HG03521 (cell line): ENCODE data around the gene TAS2R14.

Experiments
- ATAC-seq: cut with Tn5 transposase; IDR thresholded peaks from one replicate; pipeline ENCODE4 v1.9.1; 2021; ENCODE audit warnings: mild to moderate bottlenecking, moderate library complexity; ENCODE audit not compliant: unreplicated experiment

Gene TAS2R14, protein sequence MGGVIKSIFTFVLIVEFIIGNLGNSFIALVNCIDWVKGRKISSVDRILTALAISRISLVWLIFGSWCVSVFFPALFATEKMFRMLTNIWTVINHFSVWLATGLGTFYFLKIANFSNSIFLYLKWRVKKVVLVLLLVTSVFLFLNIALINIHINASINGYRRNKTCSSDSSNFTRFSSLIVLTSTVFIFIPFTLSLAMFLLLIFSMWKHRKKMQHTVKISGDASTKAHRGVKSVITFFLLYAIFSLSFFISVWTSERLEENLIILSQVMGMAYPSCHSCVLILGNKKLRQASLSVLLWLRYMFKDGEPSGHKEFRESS

GRCh38 chr12:10939163-10939562, at the start of gene TAS2R14:
TSS of gene TAS2R14 (minus strand) at chr12:10939263. CDS start at chr12:10939207, 56 bp downstream.
- ATAC-seq = no peak

DNA sequence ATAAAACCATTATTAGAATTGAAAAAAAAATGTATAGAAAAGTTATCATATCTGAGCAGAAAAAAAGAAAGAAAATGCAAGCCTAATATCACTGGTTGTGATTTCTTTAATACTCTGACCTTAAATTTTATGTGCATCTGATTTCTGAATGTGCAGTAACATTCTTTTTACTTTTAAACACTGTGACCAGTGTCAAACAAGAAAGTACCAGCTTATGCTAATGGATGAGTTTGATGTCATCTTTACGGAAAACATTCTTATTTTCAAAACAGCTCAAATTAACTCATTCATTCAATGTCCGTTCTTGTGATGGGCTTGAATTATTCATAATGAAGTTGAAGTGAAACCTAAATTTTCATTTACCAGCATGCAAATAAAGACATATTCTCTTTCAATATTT, 47.7 kb upstream of the TAS2R14 start, which contains the start of gene TAS2R50:
Gene TAS2R50 (minus strand): TSS at position 101 of the 400 bp plus-strand sequence. CDS start 52 bp downstream, at position 49.
- no peak for ATAC-seq

DNA sequence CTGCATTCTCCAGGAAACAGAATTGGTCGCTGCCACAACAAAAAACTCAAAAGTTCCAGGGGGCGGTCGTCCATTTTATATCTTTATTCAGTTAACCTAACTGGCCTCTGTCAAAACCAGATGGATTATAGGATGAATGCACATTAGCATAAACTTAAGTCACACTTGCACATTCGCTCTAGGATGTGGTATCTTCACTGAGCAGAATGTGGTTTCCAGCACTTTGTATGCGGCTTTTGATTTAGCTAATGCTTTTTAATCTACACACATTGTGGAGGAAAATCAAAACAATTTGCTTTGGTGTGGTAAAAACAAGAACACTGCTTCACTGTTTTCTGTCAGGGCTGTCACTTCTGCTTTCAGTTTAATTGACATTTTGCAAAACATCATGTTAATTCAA, 43.2 kb upstream of the TAS2R14 start:
- no peak for ATAC-seq

- ATAC-seq = no peak
Measured at GRCh38 chr12:10974965-10975364, 35.9 kb upstream of the TAS2R14 start.

- ATAC-seq = no peak
Measured at GRCh38 chr12:10968765-10969456, 29.8 kb upstream of the TAS2R14 start.

- ATAC-seq = no peak
Measured at GRCh38 chr12:10967409-10967808, 28.3 kb upstream of the TAS2R14 start.

DNA sequence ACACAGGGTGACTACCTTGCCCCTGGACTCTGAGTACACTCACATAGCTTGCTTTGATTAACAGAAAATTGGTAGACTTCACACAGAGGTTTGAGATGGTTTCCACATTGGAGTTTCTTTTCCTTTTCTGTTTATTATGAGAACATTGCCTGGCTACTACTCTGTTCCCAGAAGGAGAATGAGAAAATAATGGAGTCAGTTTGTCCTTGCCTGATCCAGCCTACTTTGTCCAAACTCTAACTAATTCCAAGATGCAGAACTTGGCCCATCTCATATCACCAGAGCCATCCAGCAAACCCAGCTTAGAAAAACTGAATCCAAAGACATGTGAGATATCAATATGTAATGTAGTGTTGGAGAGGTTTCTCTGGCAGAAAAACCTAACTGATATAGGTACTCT, 27.3 kb upstream of the TAS2R14 start:
- ATAC-seq = no peak

GRCh38 chr12:10965476-10965875, 26.4 kb upstream of the TAS2R14 start:
- ATAC-seq = no peak

- ATAC-seq = no peak
Measured at GRCh38 chr12:10960211-10960610, 21.1 kb upstream of the TAS2R14 start.

GRCh38 chr12:10959804-10960203, 20.7 kb upstream of the TAS2R14 start:
- ATAC-seq = no peak

DNA sequence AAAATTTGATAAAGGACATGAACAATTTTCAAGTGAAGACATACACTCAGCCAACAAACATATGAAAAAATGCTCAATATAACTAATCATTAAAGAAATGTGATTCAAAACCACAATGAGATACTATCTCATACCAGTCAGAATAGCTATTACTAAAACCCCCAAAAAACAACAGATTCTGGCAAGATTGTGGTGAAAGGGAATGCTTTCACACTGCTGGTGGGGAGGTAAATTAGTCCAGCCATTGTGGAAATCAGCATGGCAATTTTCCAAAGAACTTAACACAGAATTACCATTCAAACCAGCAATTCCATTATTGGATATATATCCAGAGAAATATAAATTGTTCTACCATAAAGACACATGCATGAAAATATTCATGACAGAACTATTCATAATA, 18.7 kb upstream of the TAS2R14 start:
- ATAC-seq = no peak

GRCh38 chr12:10956085-10956484, 17.0 kb upstream of the TAS2R14 start:
- ATAC-seq = no peak

- no peak for ATAC-seq
Measured at GRCh38 chr12:10952645-10953044, 13.6 kb upstream of the TAS2R14 start.

DNA sequence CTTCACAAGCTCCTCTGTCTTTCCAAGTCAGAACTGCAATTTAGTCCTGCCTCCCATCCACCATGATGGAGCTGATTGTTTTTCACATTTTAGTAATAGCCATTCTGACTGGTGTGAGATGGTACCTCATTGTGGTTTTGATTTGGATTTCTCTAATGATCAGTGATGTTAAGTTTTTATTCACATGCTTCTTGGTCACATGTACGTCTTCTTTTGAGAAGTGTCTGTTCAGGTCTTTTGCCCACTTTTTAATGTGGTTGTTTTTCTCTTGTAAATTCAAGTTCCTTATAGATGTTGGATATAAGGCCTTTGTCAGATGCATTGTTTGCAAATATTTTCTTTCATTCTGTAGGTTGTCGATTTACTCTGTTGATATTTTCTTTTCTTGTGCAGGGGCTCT, 4.1 kb upstream of the TAS2R14 start:
- ATAC-seq = no peak

DNA sequence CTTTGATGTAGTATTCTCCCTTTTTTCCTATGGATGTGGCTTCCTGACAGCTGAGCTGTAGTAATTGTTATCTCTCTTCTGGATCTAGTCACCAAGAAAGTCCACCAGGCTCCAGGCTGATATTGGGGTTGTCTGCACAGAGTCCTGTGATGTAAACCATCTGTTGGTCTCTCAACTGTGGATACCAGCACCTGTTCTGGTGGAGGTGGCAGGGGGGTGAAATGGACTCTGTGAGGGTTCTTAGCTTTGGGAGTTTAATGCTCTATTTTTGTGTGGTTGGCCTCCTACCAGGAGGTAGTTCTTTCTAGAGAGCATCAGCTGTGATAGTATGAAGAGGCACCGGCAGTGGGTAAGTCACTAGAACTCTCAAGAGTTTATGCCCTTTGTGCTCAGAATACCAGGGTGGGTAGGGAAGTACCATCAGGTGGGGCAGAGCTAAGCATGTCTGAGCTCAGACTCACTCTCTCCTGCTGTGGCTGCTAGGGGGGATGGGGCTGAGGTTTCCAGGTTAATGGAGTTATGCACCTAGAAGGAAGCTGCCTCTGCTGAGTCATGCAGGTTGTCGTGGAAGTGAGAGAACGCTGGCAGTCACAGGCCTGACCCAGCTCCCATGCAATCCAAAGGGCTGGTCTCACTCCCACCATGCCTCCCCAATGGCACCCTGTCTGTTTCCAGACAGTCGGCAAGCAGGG, 3.0 kb upstream of the TAS2R14 start:
- ATAC-seq = no peak

DNA sequence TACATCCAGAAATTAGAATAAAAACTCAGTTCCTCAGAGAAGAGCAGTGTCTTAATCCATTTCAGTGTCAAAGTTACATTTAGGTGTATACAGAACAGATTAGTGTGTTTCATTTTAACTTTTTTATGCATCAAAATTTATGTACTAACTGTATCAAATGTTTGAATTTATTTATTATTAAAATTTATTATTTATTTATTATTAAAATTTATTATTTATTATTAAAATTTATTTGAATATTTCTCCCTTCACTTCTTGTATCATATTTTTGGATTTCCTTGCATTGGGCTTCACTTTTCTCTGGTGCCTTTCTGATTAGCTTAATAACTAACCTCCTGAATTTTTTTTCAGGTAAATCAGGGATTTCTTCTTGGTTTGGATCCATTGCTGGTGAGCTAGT, 2.3 kb upstream of the TAS2R14 start:
- ATAC-seq = no peak

DNA sequence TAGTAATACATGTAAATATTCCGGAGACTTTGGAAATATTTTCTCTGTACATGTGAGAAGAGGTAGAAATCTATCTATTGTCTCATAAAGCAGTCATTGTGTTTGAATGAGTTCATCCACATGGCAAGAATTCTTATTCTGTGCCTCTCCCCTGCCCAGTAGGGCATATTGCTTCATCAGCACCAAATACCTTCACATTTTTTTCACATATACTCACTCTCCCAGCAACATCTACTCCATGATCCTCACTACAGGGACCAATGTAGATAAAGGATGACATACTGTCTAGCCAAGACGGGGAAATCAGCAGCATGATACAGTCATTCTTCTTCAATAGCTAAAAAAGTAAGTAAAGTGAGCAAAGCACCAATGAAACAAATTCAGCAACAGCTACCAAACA, 1.3 kb upstream of the TAS2R14 start:
- ATAC-seq = no peak

DNA sequence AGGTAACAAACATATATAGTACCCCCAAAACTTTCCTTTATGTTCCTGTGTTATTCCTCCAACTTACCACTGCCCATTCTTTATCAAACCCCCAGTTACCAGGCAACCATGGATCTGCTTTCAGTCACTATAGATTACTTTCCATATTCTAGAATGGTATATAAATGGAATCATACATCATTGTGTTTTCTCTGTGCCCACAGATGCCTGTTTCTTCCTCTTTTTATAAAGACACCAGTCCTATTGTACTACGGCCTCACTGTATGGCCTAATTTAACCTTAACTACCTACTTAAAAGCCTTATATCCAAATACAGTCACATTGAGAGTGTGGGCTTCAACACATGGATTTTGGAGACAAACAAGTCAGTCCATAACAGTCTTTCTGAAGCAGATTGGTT, 2.6 kb downstream of the TAS2R14 start:
- no peak for ATAC-seq

DNA sequence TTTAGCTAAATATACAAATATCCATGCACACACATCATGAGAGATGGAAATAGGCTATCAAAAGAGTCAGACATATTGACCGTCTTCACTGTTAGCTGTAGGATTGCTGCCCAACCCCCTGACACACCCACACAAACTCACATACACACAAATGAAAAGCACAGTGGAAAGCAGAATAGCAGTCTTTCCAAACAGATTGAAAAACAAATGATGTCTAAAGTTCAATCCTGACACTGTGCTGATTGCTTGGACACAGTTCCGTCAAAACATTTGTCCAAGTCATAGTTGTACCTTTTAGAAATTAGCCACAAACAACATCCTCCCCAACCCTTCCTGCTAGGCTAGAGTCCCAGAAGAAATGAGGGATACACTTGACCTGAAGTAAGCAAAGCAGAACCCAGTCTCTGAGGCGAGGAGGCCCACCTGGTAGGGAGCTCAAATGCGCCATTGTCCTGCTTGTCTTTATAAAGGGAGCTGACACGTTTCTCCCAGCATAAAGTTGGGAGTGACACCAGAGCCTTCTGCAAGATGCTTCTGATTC, 10.2 kb downstream of the TAS2R14 start, which contains the start of gene PRH2:
Gene PRH2 (plus strand): TSS at position 491 of the 541 bp plus-strand sequence. CDS start 38 bp downstream, at position 529.
- ATAC-seq = no peak

- no peak for ATAC-seq
Measured at GRCh38 chr12:10926269-10926668, 12.8 kb downstream of the TAS2R14 start.

- ATAC-seq = no peak
Measured at GRCh38 chr12:10919809-10920208, 19.3 kb downstream of the TAS2R14 start.
